Endothelial cell of hepatic sinusoid (primary cell): ENCODE results near the gene COX20.

Experiments used
- in situ Hi-C: cut with HindIII; loops from 2 replicates; pipeline ENCODE4 v1.10.0; 2017; ENCODE audit warnings: low sequenced_read_pairs

Gene COX20

DNA sequence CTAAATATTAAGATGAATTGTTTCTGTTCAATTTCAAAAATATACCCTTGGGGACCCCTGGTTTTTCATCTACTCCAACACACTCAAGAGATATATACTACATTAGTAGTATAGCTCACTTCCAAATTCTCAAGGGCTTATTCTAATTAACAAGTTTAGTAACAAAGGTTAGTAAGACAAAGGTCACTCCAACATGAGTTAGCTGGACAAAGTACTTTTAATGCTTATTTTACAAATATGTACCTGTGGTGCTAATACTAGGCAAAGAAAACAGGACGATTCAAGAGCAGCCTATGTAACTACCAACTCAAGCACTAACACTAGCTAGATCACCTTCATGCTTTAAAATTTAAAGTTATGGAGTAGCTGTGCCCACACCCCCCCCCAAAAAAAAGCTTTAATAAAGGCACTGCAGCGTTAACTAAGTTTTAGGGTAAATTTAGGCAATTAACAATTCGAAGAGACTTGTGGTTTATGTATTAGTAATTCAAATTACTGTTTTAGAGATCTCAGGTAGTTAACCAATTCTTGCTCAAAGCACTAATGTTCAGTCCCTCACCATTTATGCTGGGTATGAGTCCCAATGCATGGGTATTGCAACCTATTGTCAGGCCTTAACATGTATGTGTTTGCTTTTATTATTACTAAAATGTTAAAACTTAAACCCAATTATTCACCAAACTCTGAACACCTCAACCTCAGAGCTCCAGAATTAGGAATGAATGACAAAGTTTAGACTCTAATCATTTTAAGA, 14.8 kb downstream of the COX20 start:
- in situ Hi-C loops = no loop called here

DNA sequence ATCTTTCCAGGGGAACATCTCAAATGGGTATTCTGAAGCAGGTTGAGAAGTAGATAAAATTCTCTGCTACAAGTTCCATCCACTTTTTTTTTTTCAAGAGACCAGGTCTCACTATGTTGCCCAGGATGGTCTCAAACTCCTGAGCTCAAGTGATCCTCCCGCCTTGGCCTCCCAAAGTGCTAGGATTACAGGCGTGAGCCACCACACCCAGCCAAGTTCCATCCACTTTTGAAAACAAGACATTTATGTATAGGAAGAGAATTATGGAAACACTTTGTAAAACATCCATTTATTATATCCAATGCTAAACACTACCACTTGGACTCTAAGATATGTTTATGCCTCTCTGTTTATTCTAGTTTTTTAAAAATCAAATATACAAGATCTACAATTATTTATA, 15.4 kb downstream of the COX20 start:
- in situ Hi-C loops = no loop called here

DNA sequence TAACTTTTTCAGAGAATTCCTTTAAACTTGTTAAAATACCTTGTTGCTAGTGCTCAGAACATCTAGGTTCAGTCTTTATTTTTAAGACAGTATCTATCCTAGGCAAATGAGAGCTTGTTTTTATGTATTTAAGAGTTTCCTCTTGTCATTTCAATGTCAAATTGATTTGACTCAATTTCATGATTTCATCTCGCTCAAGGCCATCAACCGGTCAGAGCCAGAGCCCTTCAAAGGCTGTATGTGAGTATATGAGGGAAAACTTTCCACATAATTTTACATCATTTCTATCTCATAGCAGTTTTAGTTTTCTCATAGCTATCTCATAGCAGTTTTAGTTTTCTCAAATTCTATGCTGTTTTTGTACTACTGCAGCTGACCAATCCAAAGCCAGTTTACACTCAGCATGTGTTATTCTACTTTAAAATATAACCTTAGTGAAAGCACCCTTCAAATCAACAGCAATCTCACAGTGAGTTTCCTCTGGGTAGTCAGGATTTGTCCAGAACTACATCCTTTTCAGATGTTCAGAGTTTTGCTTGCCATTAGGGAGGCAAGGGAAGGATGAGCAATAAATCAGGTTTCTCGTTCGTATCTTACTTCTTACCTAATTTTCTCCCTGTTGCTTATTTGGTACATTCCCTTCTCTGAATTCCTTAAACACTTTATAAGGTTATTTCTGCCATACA, 16.2 kb downstream of the COX20 start:
- in situ Hi-C loops = no loop called here

DNA sequence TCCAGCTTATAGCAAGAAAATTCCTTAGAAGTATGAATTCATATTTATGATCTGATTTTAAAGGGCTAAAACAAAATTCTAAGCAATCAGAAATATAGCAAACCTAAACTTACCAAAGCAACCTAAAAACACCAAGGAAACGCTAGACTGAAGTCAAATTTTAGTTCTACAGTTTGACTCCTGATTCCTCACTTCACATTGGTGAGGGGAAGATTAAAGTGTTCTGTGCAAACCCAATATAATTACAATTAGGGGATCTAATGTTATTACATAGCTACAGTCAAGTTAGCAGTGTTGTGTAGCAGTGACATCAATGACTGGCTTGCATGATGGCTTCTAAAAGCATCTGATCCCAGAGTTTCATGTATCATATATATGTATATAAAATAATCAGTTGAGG, 17.2 kb downstream of the COX20 start:
- in situ Hi-C loops = no loop called here

DNA sequence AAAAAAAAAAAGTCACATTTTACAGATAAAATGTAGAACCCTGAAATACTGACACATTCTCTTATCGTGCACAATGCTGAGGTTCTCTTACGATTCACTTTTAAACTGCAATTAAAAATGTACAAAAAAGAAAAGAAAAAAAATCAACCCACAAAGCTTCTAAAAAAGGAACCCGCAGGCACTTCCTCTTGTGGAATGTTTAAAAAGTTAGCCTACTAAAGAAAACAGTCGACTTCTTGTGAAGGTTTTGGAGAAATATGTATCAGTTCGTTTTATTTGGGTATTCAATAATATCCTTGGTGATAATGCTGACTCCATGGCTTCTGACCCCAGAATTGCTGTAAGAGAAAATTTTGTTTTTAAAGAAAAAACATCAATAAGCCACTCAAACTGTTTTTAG, 18.7 kb downstream of the COX20 start:
- in situ Hi-C loops = no loop called here

DNA sequence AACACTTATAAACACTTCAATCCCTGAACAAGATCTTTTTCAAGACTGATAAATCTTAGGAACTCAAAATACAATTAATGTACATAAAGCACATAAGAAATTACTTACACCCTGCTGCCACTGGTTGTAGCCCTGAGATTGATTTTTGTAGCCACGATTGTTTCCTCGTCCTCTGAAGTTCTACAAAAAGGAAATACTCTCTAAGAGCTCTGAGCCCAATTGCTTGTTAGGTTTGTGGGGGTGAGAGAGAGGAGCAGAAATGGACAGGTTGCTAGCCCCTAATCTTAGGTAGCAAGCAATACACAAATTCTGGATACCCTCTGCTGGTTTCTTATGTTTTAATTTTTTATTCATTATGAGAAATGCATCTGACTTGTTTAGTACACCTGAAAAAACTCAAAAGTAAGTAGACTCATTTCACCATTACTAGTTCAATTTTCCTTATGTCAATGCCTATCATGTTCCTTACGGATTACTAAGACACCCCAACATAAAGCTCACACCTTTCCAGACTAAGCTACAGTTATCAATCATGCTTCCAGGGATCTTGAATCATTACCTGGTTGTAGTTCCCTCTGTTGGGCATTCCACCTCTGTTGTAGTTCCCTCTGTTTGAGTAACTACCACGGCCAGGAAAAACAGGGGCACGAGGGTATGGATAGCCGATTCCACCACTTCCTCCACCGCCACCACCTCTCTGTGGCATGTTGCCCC, 19.6 kb downstream of the COX20 start:
- in situ Hi-C loops = no loop called here

DNA sequence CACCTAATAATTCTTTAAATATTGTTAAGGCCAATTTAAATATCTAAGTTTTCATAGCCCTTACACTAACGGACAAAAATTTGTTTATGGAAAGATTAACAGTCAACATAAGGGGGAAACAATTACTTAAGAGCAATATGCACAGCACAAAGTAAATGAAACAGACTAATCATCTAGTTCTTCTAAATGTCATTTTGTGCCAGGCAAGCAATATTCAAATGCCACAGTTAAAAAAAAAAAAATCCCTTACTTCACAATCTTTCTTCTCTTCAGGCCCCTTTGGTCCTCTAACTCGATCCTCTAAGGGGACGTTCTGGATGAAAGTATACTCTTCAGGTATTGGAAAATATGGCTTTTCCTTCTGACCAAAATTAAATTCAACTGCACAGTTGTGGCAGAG, 22.3 kb downstream of the COX20 start:
- in situ Hi-C loops = no loop called here

DNA sequence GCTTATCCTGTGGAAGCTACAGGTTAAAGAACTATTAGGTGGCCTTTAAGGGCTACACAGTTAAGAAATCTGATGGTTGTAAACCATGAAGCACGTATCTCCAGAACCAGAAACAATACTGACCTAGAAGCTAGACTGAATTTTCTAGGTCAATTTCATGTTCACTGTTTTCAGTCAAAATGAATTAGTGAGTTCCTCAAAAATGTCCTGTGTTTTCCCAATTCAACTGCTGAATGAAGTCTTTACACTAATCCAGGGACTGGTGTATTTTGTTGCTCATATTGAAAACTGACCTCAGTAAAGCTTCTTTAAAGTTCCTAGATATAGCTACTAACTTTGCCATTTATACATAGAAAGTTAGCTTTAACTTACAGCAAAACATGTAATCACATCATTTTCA, 22.9 kb downstream of the COX20 start:
- in situ Hi-C loops = no loop called here

DNA sequence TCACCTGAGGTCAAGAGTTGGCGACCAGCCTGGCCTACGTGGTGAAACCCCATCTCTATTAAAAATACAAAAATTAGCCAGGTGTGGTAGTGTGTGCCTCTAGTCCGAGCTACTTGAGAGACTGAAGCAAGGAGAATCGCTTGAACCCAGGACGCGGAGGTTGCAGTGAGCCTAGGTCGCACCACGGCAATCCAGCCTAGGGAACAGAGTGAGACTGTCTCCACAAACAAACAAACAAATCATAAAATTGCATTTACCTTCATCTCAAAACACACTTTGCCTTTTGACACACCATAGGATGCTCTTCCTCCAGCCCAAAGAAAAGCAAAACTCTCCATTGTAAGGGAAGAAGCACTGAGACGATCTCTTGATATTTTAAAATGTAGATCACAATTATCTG, 24.6 kb downstream of the COX20 start:
- in situ Hi-C loops = no loop called here

DNA sequence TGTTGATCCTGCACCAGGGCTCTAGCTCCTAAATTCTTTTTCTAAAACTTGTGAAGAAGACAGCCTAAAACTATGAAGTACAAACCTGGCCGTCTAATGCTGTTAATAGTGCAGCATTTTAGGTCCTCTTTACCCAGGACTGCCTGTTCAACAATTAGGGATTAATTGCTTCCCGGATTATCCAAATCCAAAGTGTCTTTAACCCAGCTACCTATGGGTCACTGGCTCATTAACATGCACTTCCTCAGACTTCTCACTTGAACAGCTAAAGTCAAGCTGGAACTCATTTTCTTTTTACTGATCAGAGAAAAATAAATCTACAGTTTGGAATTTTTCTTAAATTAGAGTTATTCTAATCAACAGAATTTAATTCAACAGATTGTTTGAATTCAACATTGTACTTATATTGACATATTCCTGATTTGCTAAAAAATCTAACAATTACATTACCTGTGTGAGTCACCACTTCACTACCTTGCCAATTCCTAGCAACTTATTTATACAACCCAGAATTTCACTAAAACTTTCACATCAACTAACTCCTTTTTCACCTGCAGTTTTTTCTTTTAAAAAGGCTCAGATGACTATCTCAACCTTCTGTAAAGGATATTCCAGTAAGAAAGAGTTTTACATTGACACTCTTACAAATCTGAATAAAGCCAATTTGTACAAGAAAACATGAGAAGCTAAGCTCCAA, 25.6 kb downstream of the COX20 start:
- in situ Hi-C loops = no loop called here

DNA sequence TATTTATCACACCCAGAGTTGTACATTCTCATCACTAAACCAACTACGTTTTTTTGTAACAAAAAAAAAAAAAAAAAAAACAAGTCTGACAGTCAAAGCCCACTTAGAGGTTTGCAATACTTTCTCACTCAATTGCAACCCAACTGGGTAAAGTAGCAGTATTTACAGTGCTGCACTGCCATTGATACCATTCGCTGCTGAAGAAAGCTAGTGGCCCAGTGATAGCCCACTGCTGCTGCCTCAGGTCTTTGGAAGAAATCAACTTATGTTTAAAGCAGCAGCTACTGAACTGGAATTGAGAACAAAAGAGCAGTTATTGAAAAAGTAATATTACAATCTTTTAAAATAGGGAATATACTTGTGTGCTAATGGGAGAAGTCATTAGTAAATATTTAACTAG, 26.2 kb downstream of the COX20 start:
- in situ Hi-C loops = no loop called here

DNA sequence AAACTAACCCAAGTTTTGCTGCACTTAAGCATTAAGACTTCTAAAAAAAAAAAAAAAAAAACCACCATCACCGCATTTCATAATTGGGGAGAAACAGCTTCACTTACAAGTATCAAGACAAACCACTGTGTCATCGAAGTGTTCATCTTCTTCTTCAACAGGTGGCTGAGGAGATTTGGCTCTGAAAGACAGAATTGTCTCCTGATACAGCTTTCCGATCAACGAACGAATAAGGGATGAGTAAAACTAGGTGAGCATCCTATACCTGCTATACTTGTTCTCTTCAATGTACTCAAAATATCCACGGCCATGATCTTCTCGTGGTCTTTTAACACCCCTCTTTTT, 26.9 kb downstream of the COX20 start:
- in situ Hi-C loops = no loop called here

DNA sequence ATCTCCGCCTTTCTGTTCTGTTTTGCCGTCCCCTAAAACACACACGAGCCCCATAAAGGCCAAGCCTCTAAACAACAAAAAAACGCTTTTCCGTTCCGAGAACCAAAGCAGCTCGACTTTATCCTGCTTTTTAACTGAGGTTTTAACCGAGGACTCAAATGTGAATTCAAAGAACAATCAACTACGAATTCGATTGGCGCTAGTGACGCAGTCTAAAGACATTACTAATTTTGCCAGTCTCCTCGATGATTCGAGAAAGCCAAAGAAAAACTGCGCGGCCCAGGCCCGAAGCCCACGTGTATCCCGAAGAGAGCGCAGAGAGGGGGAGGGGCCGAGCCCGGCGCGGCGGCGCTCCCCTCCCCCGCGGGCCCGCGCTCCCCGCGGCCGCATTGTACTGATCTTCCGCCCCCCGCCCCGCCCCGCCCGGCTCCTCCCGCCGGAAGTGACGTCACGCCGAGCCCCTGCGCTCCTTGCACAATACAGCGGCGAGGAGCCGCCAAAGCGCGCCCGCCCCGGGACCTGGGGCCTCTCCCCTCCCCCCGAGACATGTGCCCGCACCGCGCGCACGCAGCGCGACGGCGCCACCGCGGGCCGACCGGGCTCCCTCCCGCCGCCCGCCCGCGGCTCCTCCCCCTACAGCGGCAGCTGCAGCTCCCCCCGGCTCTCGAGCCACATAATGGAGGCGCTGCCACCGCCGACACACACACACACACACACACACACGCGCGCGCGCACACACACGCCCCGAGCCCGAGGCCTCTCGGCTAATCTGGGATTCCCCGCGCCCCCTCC, 27.4 kb downstream of the COX20 start:
- in situ Hi-C loops = no loop called here

DNA sequence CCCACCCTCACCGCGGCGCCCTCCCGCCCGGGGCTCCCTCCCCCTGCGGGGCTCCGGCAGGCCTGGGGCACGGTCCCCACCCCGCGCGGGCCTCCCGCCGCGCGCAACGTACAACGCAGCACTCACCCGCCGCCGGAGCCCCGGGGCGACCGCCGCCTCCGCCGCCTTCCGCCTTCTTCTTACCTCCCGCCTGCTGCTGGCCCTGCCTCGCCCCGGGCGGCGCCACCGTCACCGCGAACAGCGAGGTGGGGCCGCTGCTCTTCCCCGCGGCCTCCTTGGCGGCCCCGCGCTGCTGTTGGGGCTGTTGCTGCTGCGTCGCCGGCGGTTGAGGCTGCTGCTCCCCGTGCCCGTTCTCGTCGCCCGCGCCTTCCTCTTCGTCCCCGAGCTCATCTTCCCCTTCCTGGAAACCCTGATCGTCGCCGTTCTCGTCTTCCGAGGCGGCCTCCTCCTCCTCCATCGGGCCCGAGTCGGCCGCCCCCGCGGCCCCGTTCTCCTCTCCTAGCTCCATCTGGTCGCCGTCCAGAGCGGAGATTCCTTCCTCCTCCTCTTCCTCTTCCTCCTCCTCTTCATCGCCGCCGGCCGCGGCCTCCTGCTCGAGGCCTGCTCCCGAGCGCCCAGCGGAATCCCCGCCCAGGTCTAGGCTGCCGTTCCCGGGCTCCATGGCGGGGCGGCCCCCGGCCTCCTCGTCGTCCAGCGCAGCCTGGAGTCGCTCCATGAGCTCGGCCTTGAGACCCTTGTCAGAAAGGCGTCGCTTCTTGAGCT, 28.2 kb downstream of the COX20 start:
- in situ Hi-C loops = no loop called here

DNA sequence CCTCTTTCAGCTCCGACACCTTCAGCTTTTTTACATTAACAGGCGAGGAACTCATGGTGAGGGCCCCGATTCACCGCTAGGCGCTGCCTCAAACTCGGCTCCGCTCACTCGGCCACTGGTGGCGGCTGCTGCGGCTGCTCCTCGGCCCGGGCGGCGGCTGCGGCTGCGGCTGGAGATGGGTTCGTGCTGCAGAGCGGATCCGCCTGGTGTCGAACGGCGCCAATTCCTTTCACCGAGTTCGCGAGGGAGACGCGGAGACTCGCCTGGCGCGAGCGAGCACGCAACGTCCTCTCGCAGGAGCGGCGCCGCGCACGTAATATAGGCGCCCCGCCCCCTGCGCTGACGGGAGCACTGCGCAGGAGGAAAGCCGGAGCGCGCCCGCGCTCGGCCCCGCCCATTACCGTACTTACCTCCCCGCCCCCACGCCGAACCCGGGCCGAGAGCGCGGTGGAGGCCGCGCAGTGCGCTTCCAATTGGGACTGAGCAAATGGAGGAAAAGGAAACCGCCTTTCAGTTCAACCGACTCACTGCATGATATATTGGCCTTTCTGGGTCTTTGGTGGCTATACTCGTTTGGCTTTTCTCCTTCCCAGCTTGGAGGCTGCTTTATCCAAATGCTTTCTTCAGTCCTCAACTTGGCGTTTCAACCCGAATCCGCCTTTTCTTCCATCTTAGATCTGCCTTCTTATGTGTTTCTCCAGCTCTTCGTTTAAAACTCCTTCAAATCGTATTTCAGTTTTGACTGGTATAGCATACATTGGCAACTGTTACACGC, 29.0 kb downstream of the COX20 start, which contains the start of gene HNRNPU:
Gene HNRNPU (minus strand): TSS at position 291 of the 775 bp plus-strand sequence. CDS start 236 bp downstream, at position 55.
- in situ Hi-C loops = no loop called here

DNA sequence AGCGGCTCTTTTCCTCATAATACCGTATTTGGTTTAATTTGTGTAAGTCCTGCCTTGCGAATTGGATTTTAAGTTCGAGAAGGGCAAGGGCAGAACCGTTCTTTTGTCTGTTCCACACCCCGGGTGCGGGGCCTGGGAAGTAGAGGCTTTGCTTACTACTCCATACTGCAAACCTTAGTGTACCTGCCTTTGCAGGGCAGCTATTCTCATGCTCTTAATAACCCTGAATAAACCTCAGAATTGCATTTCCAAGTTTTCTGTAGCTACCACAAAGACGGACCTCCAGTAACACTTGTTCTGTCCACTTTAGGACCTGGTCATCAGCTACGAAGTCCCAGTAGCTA, 29.5 kb downstream of the COX20 start:
- in situ Hi-C loops = no loop called here

DNA sequence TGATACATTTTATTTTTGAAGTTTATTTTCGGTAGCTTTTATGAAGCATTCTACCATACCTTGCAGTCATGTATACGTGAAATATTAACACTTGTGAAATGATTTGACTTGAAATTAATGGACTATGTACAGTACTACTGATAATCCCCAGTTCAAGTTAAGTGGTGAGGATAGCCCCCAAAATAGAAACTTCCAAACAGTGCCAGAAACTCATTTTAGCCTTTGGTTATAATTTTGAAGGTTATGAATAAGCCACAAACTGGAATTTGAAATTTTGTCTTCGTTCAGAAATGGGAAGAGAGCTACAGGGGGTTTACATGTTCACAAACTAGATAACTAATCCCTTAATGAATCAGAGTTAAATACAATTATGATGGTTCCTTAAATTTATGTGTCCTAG, 30.4 kb downstream of the COX20 start:
- in situ Hi-C loops = no loop called here

DNA sequence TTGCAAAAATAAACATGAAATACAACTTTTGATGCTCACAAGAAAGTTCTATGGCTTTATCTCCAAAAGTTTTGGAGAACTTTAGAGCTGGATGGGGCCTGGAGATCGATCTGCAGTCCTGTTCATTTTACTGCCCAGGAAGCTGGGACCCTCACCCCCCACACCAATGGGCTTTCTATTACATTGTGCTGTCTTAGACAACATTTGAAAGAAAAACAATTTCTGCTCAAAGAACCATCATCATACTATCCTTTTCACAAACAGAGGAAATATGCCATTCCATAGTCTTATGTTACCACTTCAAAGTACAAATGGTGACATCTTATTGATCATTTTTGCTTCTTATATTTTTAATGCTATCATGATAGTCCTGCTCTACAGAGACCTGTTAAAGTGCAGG, 30.9 kb downstream of the COX20 start:
- in situ Hi-C loops = no loop called here
